ENCODE data around the gene TCF23.

GRCh38 chr2:27138111-27138510 lies 10.7 kb upstream of the TCF23 start:
- TF ChIP-seq NFE2L1 (CRISPR knock-in tag; IDR thresholded peaks at IDR 0.05): no peak
- TF ChIP-seq ETV6 (CRISPR knock-in tag; IDR thresholded peaks at IDR 0.05): no peak
- TF ChIP-seq, protein P1, sequence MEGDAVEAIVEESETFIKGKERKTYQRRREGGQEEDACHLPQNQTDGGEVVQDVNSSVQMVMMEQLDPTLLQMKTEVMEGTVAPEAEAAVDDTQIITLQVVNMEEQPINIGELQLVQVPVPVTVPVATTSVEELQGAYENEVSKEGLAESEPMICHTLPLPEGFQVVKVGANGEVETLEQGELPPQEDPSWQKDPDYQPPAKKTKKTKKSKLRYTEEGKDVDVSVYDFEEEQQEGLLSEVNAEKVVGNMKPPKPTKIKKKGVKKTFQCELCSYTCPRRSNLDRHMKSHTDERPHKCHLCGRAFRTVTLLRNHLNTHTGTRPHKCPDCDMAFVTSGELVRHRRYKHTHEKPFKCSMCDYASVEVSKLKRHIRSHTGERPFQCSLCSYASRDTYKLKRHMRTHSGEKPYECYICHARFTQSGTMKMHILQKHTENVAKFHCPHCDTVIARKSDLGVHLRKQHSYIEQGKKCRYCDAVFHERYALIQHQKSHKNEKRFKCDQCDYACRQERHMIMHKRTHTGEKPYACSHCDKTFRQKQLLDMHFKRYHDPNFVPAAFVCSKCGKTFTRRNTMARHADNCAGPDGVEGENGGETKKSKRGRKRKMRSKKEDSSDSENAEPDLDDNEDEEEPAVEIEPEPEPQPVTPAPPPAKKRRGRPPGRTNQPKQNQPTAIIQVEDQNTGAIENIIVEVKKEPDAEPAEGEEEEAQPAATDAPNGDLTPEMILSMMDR (IDR thresholded peaks at IDR 0.05): no peak
- no peak for TF ChIP-seq ESRRA (CRISPR knock-in tag; IDR thresholded peaks at IDR 0.05; ENCODE audit: borderline replicate concordance)
- no peak for TF ChIP-seq CREM (CRISPR knock-in tag; IDR thresholded peaks at IDR 0.05)
- TF ChIP-seq STAT6 (CRISPR knock-in tag; conservative IDR thresholded peaks at IDR 0.05; ENCODE audit: low read depth): no peak
- TF ChIP-seq ZNF416 (CRISPR knock-in tag; IDR thresholded peaks at IDR 0.05): no peak
